Bone marrow (tissue), 2 donors: ENCODE data around the gene RBBP8NL.

Source experiments
- DNase-seq, 2 donors: peaks; one replicate each; lab custom pipeline; 2025; lab: John Stamatoyannopoulos, UW

The RBBP8NL gene, protein sequence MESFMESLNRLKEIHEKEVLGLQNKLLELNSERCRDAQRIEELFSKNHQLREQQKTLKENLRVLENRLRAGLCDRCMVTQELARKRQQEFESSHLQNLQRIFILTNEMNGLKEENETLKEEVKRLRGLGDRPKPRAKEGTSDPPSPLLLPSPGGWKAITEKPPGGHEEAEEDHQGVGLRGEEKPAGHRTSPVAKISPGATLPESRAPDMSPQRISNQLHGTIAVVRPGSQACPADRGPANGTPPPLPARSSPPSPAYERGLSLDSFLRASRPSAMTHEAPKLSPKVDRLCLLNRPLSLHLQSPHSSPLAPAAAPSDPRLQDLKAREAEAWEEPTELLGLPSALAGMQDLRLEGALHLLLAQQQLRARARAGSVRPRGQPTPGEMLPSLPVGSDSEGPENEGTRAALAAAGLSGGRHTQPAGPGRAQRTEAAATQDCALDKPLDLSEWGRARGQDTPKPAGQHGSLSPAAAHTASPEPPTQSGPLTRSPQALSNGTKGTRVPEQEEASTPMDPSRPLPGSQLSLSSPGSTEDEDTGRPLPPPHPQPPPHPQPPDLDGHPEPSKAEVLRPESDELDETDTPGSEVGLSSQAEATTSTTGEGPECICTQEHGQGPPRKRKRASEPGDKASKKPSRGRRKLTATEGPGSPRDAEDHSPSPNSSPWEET

DNA sequence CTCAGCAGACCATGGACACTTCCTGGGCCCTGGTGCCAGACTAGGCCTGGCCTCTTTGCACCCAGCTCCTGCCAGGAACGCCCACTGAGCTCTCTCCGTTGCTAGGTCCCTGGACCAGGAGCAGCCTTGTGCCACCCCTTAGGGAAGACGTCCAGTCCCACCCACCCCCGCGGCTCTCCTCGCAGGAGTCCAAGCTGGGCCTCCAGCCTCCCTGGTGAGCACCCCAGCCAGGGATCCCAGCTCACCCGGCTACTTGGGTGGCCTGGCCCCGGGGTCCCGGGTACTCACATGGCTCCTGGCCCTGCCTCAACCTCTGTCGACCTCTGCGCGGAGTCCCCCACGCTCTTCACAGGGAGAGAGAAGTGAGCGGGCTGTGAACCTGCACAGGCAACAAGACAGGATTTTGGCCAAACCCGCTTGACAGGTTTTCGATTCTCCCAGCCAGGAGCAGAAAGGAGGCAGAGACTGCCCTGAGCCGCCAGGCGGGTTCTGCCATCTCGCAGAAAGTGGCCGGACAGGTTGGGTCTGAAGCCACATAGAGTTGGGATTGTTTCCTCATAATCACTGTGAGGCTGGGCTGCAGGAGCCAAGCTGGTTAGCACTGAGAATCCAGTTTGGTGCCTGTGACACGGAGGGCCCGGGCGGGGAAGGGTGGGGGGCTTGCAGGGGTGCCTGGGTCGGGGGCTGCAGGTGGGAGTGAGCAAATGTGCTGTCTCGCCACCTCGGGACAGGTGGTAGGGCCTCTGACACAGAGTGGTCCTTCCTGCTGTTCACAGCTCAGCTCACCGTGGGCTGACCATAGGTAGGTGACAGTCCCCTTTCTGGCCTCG, at the start of gene RBBP8NL:
Gene RBBP8NL (minus strand): TSS at position 368 of the 830 bp plus-strand sequence. CDS start 7,892 bp downstream, outside the sequence.
- no peak for DNase-seq

DNA sequence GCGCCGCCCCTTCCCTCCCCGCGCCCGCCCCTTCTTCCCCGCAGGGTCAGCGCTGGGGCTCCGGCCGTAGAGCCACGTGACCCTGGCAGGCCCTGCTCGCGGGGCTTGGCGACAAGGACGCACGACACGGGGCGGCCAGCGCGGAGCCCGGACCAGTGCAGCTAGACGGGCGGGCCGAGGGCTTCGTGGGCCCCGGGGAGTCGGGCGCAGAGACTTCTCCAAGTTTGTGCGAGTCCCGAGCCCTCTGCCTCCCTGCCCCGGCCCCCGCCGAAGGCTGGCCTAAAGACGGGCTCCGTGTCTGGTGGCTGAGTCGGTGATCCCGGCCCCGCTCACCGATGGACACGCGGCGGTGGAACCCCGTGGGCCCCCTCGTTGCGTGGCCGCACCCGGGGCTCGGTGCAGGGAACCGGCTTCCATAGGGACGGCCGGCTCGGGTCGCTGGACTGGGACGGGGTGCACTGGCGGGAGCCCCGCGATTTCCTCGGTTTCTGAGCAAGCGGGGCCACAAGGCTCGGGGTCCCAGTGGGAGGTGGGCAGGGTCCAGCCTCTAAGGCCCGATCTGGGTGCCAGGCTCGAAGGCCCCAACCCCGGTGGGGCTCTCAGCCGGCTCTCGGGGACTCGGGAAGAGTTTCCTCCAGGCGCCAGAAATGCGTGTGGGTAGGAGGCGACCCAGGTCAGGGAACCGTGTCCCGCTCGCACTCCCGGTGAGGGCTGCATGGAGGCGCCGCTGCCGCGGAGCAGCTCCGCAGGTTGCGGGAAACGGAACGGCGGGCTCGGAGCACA, 48.9 kb upstream of the RBBP8NL start:
- DNase-seq, result no peak

DNA sequence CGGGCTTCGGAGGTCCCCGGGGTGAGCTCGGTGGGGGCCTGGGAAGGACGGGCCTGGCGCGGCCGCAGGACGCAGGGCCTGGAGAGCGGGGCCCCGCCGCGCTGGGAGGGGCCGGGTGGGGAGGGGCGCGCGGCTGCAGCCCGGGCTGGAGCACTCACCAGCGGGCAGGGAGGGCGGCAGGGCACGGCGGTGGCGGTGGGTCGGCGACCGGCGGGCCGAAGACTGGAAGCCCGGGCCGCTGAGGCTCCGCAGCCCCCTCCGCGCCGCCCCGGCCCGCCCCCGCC, 48.4 kb upstream of the RBBP8NL start, which contains the start of gene GATA5:
Gene GATA5 (minus strand): TSS at position 224 of the 284 bp plus-strand sequence. CDS start 474 bp downstream, outside the sequence.
- no peak for DNase-seq

DNA sequence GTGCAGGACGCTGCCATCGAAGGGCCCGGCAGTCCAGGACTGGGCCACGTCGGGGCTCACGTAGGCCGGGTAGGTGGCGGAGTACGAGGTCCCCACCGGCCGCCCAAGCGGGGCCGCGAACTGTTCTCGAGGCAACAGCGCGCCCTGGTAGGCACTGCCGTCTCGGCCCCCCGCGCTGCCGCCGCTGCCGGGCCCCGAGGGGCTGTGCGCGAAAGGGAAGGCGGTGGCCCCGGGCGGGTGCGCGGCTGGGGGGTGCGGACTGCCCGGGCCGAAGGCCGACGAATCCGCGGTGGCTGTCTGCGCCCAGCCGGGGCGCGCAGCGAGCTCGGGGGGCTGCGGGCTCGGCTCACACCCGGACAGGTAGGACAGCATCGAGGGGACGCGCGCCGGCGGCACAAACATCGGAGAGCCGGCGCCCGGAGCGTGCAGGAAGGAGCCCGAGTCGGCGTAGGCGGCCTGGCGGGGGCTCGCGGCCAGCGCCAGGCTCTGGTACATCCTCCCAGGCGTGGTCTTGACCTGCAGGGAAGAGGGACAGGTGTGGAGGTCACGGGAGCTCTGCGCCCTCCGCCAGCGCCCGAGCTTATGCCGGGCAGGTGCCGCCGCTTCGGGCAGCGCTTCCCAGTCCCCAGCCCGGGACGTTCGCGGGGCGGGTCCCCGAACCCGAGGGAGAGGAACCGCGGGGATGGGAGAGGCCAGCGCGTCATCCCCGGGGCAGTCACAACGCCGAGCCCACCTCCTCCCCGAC, 47.9 kb upstream of the RBBP8NL start:
- no peak for DNase-seq

DNA sequence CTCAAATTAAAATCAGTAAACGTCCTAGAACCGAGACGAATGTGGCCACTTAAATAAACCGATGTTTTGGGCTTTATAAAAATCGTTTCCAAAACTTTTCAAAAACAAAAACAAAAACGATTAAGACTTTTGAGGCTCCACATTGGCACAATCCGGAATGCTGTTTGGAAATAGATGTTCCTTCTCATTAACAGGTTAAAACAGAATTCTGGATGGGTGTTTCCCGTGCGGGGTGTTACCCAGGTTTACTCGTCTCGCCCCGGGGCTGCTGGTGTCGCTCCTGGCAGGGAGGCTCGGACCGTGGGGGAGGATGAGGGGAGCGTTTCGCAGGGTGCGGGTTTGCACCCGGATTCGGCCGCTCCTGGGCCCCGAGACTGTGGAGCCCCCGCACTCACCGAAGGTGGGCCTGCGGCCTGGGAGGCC, 47.3 kb upstream of the RBBP8NL start:
- no peak for DNase-seq

DNA sequence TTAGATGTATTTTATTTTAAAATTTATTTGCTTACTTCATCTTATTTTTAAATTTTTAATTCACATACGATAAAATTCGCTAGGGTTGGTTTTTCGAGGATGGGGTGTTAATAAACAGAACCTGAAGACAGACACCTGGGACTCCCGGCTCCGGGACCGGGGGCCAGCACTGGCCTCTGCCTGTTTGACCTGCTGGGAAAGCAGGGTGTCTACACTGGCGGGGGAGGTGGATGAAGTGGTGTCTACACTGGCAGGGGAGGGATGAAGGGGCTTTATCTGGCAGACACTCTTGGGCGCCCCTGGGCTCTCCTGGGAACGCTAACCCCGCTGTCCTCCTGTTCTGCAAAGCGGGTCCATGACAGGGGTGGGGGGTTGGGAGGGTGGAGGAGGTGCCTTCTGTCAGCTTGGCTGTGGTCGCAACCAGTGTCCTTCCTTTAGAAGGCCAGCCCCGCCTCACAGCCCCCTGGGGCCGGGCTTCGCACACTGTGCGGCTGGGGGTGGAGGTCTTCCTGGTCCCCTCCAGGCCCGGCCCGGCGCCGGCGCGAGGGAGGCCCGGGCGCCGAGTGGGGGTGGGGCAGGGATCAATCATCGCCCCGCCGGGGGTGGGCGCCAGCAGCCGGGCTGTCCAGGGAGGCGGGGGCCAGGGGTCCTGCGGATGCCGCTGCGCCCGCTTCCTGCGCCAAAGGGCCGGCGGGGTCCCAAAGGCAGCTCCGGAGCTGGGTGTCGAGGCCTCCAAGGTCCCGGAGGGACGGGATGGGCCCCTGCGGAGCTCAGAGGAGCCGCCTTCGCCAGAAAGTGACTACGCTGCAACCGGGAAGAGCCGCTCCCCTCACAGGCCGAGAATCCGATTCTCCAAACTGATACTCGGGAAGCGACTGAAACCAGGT, 46.6 kb upstream of the RBBP8NL start:
- DNase-seq, result no peak

DNA sequence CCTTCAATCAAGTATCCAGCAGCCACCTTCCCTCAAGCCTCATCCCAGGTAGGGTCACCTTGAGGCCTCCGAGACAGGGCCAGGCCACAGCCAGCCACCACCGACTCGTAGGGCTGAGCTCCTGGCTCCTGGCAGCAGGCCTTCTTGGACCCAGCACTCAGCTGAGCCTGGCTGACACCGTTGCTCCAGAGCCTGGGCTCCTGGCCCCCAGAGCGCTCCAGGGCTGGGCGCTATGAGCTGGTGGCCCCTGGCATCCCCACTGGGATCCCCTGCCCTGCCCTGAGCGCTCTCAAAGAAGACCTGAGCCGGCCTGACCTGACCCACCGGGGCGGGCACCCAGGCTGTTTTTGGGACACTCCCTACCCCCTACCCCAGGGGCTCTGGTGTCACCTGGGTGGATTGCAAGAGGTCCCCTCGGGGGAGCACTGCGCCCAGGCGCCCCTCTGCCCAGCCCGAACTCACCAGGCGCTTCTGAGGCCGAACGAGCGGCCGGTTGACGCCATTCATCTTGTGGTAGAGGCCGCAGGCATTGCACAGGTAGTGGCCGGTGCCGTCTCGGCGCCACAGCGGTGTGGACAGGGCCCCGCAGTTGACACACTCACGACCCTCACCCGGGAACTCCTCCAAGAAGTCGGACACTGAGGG, 45.7 kb upstream of the RBBP8NL start:
- no peak for DNase-seq

DNA sequence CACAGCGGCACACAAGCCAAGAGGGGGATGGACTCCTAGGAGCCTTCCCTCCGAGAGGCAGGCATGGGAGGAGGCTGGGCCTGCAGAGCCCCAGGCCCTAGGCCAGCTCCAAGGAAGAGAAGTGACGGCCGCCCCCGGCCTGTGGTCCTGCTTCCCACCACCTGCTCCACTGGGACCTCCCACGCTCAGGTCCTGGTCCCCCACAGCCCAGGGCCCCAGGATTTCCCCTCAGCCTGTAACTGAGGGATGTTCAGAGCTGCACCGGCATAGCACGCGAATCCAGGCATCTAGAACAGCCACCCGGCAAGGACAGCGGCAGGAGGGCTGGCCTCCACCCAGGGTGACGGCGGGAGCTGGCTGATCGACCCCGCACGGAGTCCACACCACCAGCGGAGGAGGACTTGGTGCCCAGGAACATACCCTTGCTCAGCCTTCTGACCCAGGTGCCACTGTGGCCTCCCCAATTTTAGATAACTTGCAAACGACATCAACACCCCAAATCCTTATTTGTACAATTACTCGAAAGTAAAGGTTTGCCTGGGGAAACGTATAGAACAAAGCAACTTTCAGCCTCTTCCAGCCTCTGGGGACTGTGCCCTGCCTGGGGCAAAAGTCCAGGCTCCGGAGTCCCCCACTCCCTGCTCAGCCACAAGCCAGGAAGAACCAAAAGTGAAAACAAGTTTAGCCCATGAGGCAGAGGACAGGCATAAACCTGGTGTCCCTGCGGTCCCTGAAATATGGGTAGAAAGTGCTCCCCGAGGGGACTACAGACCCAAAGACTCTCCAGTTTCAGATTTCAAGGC, 45.0 kb upstream of the RBBP8NL start:
- DNase-seq, result no peak

DNA sequence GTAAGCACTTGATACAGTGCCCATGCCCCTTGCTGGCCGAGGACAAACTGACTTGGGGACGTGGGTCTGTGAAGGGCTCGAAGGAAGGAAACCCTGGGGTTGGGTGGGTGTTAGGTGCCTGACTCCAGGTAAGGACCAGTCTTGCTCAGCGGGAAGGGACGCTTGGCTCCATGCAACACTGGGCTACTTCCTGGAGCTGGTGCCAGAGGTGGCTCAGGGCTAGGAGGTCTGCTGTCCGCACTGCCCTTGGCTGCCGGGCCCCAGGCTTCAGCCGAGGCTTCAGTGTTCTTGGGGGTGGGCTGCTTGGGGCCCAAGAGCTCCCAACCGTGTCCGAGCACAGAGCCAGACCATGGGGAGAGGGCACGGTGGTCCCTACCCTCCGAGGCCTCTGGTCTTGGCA, 43.1 kb upstream of the RBBP8NL start:
- DNase-seq, result no peak

DNA sequence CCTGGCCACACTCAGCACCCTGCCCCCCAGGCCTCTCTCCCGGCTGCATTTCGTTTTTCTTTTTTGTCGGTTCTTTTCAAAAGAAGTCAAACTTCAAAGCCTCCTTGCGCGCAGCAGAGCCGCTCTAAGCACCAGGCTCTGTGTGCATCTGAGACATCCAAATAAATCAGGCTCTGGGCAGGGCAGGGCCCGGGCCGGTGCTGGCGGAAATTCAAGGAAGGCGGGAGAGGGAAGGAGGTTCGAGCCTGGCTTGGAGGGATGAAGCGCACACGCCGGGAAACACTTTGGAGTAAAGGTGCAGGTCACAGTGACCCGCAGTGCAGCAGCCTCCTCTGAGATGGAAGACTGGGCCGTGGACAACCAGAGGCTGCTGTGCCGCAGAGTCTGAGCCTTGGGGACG, 42.7 kb upstream of the RBBP8NL start:
- DNase-seq, result no peak

DNA sequence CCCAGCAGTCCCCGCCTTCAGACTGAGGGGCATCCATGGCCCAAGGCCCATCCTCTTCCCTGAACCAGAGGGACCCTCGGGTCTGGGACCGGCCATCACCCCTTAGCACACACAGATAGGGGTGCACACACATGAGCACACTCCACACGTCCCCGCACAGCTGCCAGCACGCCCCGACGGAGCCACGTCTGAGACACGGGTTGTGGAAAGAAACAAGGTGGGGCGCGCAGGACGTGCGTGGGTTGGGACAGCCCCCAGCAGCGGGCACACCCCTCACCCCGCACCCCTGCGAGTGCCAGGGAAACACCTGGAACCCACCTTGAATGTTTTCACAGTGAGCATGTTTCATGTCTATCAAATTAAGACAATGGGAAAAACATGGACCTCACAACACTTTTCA, 42.0 kb upstream of the RBBP8NL start:
- DNase-seq, result no peak

DNA sequence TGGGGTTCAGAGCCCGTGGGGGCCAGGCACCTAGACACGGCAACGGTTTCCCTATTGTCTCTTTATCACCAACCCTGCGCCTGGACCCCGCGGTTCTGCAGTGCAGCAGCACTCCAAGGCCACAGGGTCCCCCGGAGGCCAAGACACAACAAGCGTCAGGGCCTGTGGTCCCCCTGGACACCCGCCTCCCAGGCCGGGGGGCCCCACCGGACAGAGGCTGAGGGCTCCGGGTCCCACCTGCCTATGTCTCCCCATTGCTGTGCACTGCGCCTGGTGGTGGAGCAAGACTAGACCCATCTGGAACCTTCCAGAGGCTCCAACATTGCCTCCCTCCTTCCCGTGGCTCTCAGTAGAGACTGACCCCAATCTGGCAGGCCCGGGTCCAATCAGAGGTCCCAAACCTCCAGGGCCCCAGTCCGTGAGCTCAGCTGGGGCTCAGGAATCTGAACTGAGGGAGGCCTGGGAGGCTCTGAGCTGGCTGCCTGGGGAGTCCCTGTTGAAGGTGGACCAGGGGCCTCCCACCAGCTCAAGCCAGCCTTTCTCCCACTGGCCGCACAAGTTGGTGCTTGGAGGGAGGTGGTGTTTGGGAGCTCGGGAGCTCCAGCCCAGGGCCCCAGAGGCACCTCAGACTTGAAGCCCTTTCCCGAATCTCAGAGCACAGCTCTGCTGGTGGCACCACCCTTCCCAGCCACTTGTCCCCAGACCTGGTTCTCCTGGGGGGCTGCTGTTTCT, 39.6 kb upstream of the RBBP8NL start:
- DNase-seq, result no peak

DNA sequence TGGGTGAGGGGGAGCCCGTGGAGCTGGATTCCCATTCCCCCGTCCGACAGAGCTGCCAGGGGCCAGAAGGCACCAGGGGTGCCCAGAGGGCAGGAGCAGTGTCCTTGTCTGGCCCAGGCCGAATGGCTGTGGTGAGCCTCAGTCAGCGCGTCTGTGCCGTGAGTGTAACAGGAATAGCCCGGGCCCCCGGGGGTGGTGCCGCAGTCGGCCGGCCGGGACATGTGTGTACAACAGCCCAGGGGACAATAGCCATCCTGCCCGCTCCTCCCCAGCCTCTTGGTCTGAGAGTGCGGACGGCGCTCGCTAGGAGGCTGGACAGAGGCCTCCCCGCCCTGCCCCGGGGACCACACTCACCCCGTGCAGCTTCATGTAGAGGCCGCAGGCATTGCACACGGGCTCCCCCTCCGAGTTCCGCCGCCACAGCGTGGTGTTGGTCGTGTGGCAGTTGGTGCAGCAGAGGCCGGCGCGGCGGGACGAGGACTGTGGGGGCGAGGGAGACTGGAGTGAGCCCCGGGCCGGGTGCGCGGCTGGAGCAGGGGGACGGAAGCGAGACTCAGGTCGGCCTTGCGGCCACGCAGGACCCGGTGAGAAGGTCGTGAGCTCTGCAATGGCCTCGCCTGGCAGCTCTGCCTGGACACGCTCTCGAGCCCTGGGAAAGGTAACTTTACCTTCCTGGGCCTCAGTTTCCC, 38.9 kb upstream of the RBBP8NL start:
- no peak for DNase-seq

DNA sequence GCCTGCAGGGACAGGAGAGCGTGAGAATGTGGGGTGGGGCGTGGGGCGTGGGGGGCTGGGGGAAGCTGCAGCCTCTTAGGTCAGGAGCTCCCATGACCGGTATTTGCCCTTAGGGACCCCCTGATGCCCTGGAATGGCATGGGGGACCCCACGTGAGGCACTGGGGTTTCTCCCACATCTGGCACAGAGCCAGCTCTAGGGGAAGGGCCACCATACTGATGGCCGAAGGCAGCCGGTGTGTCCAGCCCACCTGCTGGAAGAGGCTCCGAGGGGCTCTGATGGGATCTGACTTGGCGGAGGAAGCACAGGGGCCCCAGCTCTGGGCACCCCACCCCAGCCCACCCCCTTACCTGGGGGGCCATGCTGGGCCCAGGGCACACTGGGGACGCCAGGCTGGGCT, 37.7 kb upstream of the RBBP8NL start:
- DNase-seq, result no peak

DNA sequence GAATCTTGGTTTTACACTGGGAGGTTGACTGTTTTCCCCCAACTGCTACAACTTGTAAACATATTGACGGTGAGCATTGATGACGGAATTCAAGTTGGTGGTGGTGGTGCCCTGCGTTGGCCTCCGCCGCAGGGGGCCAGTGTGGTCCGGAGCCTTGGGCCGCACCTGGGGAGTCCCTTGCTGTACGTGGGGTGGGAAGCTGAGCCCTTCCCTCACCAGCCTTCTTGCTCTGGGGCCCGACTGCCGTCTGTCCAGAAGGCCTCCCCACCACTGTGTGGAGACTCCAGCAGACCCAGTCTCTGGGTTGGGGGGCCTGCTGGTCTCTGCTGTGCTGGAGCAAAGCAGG, 37.1 kb upstream of the RBBP8NL start:
- DNase-seq, result no peak

DNA sequence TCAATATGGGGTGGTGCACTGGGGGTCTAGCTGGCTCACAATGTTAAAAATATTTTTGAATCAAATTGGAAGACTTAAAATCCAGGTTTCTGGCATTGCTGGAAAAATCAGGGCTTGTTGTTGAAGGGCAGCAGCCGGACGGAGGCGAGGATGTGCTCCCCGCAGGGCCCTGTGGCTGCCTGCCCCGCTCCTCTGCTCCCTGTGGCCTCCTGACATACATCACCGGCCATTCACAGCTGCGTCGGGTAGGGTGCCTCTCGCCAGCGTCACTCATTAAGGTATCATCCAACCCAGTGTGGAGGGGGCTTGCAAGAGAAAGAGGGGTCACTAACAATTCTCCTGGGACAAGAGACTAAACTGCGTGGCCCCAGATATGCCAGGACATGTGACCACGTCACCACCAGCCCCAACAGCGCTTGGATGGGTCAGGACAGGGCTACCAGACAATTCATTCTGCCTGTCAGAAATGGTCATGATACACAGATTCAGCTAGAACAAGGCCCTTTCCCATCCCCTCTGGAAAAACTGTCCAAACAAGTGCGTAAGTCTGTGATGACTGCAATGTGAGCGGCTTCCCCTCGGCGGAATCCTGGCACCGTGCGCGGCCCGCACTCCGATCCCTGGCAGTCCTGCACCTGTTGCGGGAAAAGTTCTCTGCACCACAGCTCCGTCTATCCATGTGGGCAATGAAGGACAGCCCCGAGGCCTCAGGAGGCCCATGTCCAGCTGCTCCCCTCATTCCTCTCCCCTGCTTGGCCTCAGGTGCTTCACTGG, 36.5 kb upstream of the RBBP8NL start:
- DNase-seq, result no peak
